ENCODE data around the gene CFAP410.

Gene CFAP410

DNA sequence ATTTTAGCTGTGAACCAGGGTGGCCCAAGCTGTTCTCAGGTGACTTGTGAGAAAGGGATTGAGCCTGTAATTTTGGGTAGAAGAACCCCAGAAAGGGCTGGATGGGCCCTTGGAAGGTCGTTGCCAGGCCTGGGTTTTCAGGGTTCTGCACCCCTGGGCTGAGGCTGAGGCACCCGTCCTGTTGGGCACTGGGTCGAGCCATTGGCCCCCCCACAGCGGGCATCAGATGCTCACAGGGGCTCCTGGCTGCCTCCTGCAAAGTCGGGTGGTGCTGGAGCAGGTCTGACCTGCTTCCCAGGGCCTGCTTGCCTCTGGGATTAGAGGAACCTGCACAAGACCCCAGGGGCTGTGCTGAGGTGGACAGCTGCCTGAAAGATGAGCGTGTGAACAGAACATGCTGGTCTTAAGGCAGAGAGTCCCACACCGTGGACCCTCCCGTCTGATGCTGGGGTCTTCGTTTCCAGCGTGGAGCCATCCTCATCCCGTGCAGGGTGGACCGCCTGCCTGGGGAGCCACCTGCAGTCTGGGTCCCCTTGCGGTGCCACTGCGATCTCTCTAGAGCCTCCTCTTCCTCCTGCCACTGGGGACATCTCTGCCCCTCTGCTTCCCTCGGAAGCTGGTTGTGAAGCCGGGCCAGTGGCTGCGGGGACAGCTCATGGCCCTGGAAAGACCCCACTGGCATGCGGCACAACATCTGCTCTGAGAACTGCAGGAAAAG is 12.5 kb upstream of the CFAP410 start:
- TF ChIP-seq, protein P1, sequence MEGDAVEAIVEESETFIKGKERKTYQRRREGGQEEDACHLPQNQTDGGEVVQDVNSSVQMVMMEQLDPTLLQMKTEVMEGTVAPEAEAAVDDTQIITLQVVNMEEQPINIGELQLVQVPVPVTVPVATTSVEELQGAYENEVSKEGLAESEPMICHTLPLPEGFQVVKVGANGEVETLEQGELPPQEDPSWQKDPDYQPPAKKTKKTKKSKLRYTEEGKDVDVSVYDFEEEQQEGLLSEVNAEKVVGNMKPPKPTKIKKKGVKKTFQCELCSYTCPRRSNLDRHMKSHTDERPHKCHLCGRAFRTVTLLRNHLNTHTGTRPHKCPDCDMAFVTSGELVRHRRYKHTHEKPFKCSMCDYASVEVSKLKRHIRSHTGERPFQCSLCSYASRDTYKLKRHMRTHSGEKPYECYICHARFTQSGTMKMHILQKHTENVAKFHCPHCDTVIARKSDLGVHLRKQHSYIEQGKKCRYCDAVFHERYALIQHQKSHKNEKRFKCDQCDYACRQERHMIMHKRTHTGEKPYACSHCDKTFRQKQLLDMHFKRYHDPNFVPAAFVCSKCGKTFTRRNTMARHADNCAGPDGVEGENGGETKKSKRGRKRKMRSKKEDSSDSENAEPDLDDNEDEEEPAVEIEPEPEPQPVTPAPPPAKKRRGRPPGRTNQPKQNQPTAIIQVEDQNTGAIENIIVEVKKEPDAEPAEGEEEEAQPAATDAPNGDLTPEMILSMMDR (IDR thresholded peaks at IDR 0.05): no peak

DNA sequence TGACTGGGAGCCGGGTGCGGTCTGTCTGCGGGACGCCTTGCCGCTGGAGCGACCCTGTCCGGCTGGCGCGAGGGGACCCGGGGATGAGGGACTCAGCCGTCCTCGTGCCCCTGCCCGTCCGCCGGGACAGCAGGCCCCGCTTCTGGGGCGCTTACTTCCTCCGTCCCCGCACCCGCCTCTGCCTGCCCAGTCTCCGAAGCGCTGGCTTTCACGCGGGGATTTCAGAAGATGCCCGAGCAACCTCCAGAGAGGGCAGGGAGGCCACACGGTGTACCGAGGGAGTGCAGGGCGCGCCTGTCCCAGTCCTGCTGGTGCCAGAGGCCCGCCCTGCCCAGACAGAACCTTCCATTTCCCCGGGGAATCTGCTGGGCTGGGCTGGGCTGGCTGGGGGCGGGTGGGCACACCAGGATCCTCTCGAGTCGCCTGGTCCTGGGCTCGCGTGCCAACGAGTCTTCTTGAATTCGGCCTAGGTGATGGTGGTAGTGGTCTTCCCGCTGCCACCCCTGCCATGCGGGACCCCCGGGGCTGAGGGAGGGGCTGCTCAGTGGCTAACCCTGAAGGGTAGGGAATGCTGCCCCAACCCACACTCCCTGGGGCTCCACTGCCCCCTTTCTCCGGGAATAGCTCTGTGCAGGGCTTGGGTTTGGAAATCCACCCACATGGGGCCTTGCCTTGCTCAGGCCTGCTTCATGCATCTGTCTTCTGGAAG is 11.7 kb upstream of the CFAP410 start:
- TF ChIP-seq, protein P1 (IDR thresholded peaks at IDR 0.05): no peak

DNA sequence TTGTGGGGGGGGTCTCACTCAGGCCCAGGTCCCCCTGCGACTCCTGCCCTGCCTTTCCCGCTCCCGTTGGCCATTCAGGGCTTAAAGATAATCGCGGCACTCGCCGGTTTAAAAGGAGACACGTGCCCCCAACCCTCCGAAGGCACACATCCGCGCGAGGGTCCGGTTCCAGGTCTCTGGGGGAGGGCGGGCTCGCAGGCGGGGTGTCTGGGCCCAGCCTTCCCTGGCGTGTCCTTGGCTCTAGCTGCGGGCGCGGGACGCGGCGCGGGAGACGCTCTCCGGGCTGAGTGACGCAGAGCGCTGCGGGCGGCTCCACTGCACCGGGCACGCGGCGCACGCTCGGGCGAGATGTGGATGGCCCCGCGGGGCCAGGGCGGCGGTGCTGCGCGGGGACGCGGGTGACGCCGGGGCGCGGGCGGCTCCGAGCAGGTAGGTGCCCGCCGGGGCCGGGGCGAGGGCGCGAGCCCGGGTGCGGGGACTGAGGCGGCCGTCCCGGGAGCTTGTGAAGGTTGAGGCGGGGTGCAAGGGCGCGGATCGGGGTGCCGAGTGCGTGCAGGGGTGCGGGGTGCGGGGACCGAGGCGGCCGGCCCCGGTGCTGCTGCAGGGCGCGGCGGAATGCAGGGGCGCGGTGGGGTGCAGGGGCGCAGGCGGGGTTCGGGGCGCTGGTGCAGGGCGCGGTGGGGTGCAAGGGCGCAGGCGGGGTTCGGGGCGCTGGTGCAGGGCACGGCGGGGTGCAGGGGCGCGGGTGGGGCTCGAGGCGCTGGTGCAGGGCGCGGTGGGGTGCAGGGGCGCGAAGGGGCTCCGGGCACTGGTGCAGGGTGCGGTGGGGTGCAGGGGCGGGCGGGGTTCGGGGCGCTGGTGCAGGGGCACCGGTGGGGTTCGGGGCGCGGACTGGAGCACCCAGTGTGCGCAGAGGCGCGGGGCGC is 10.9 kb upstream of the CFAP410 start:
- TF ChIP-seq, protein P1 (IDR thresholded peaks at IDR 0.05): no peak

DNA sequence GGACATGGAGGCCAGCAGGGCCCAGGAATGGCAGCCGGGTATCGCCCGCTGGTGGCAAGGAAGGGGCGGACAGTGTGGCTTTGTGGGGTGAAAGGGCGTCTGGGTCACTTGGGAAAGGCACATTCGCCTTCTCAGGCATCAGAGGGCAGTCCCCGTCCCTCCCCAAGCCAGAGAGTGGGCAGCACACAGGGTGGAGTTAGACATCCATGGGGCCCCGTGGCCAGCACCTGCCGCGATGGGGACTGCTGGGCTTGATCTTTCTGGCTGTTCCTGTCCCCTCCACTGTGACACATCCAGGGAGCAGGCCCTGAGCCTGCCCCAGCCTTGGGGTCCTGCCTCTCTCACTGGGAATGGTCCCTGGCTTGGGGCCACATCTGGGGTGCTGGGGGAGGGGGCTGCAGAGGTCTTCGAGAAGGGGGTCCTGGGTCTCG is 10.2 kb upstream of the CFAP410 start:
- TF ChIP-seq, protein P1 (IDR thresholded peaks at IDR 0.05): no peak

DNA sequence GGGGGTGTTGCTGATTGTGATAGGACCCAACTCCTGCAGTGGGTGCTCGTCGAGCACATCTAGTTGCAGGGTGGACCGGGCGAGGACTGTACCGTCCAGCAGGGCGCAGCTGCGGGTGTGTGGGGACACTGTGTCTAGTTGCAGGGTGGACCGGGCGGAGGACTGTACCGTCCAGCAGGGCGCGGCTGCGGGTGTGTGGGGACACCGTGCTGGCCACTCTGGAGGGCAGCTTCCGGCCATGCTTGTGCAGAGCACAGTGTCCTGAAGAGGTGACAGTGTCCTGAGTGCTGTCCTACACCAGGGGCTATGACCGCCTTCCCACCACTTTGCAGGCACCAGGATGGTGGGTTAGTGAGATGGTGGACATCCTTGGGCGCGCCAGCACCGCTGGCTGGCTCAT is 9.7 kb upstream of the CFAP410 start:
- TF ChIP-seq, protein P1 (IDR thresholded peaks at IDR 0.05): no peak

DNA sequence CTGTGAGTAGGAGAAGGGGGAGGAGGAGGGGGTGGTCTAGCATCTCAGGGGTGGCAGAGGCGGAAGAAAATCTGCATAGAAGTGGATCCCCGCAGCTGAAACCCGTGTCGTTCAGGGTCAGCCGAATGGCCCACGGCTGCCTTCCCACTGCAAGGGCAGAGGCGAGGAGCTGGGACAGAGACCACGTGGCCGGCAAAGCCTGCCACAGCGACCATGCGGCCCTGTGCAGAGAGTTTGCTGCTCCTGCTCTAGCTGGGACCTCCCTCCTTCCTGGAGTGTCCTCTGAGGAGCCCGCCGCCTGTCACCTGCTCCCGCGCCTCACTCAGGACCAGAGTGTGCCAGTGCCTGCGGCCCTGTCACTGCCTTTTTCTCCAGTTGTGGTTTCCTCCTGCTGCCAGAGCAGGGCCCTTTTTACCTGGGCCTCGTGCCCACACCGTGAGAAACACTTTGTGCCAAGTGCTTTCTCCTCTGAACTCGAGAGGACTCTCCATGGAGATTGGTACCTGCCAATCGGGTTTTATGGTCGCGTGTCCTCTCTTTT is 8.8 kb upstream of the CFAP410 start:
- TF ChIP-seq, protein P1 (IDR thresholded peaks at IDR 0.05): no peak

DNA sequence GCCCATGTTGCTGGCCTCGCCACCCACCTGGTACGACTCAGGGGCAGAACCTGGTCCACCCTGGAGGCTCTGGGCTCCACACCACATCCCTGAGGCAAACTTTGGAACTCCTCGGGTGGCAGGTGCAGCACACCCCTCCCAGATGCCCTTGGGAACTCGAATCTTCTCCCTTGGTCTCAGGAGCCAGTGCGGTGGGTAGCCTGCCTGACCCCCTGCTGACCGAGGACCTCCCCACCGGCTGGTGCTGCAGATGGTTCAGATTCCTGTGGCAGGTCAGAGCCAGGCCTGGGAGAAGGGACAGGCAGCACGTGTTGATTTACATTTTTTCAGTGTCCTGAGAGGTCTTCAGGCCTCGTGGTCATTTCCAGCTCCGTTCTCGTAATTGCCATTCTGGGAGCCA is 6.3 kb upstream of the CFAP410 start:
- TF ChIP-seq, protein P1 (IDR thresholded peaks at IDR 0.05): no peak

Data from LNCAP (cell line).